PC-9 (cell line): ENCODE measurements around the gene BFAR.

Experiments
- CTCF ChIP-seq: fragments of 200-600 bp; sonication (generic); conservative IDR thresholded peaks from 2 replicates; pipeline ENCODE4 v1.6.1; 2017; ENCODE audit warnings: mixed run types, antibody characterized with exemption, mild to moderate bottlenecking, moderate library complexity
- EZH2 ChIP-seq: fragments of 200-600 bp; sonication (generic); IDR thresholded peaks from 2 replicates; pipeline ENCODE4 v1.8.0; 2017; ENCODE audit warnings: antibody characterized with exemption, low read depth

- TF ChIP-seq EZH2 (no peak), CTCF (no peak)
These were observed 17.9 kb downstream of the BFAR start for GRCh38 chr16:14650629-14651028.
